Measurements from ENCODE around the gene TMCC1. TPM values are rescaled to one million over a fixed set of nuclear protein-coding genes. Genes with fewer than 3 reads are reported as not detected.

TMCC1 gene
- total RNA-seq, 2 experiments from 2014 or later, result 33.3 to 33.8 TPM

- no peak for TF ChIP-seq CTCF (IDR thresholded peaks at IDR 0.05)
- H3K4me3 ChIP-seq (ENCODE audit: low read length), result no peak overlapping the region
- no peaks in the 10 kb centered on the region for H3K36me3 Mint-ChIP-seq (ENCODE audit: low read depth)
- H3K36me3 ChIP-seq (ENCODE audit: insufficient read depth, low read length), result no peaks in the 10 kb centered on the region
- no peaks in the 10 kb centered on the region for H3K9me3 ChIP-seq (ENCODE audit: control insufficient read depth in 1 of 2, insufficient read depth in 1 of 2, low read length in 2 of 2)
- no peak for DNase-seq
- H3K27me3 ChIP-seq (ENCODE audit: control insufficient read depth in 1 of 2, insufficient read depth in 2 of 2, low read length in 2 of 2), result no peaks in the 10 kb centered on the region
- H3K27ac Mint-ChIP-seq, result no peak overlapping the region
- H3K4me3 Mint-ChIP-seq, result no peak overlapping the region
- CTCF ChIA-PET, result no interaction called here
- H3K27ac ChIP-seq (ENCODE audit: low read depth in 1 of 2, low read length in 2 of 2), result no peak overlapping the region
- H3K4me1 Mint-ChIP-seq (ENCODE audit: low read depth), result peaks cover 18% of the 10 kb centered on the region
- POLR2A ChIA-PET, result no interaction called here
- H3K4me1 ChIP-seq (ENCODE audit: insufficient read depth, low read length), result peaks cover 19% of the 10 kb centered on the region
- intact Hi-C loops (cut with DNase I, micrococcal nuclease), result loop anchor here in 1 of 2 experiments (10.0 kb wide), 1 partner anchor 712 kb away; the partner anchor contains the start of gene CNBP
- no peak for ATAC-seq (ENCODE audit: poor library complexity)
- H3K9me3 Mint-ChIP-seq, result peaks cover 3% of the 10 kb centered on the region
- H3K27me3 Mint-ChIP-seq, result no peaks in the 10 kb centered on the region
Measured at GRCh38 chr3:129897026-129897425, 3.5 kb upstream of the TMCC1 start.

- H3K9me3 Mint-ChIP-seq, result no peaks in the 10 kb centered on the region
- no peaks in the 10 kb centered on the region for H3K27me3 Mint-ChIP-seq
- TF ChIP-seq CTCF (IDR thresholded peaks at IDR 0.05), result no peak
- Histone ChIP-seq H3K27me3 (ENCODE audit: control insufficient read depth in 1 of 2, insufficient read depth in 2 of 2, low read length in 2 of 2) (no peaks in the 10 kb centered on the region), H3K4me1 (ENCODE audit: insufficient read depth, low read length) (peaks cover 28% of the 10 kb centered on the region), H3K4me3 (ENCODE audit: low read length) (peak overlapping the region; percentile 92), H3K27ac (ENCODE audit: low read depth in 1 of 2, low read length in 2 of 2) (peak overlapping the region; percentile 78 to 87), H3K36me3 (ENCODE audit: insufficient read depth, low read length) (no peaks in the 10 kb centered on the region), H3K9me3 (ENCODE audit: control insufficient read depth in 1 of 2, insufficient read depth in 1 of 2, low read length in 2 of 2) (no peaks in the 10 kb centered on the region)
- ATAC-seq (ENCODE audit: poor library complexity) (peak; percentile 64), DNase-seq (peak in 11 of 14 experiments; percentile 16 to 88 (median 65))
- CTCF ChIA-PET, result interaction anchor here (1.0 kb wide), 1 partner anchor 11 kb away, joined by 4 read pairs; no protein-coding TSS in a partner anchor
- H3K4me1 Mint-ChIP-seq (ENCODE audit: low read depth), result peaks cover 57% of the 10 kb centered on the region
- intact Hi-C loops (cut with DNase I, micrococcal nuclease), result loop anchor here (5.0 to 10.0 kb wide), 5 partner anchors 39 to 1841 kb away; partner anchors contain the start of genes CNBP (in 1 of the 2), IFT122 (in 1 of the 2) and SEC61A1 (in 1 of the 2)
- peaks cover 4% of the 10 kb centered on the region for H3K36me3 Mint-ChIP-seq (ENCODE audit: low read depth)
- POLR2A ChIA-PET, result interaction anchor here (0.6 to 2.1 kb wide), 8 partner anchors 14 to 577 kb away, joined by 3 to 12 read pairs (median 5); partner anchors contain the start of genes IFT122 and MBD4
- peak overlapping the region; percentile 90 for H3K27ac Mint-ChIP-seq
- H3K4me3 Mint-ChIP-seq, result peak overlapping the region; percentile 94
Measured at GRCh38 chr3:129892857-129893580, 492 bp downstream of the TMCC1 start.

DNA sequence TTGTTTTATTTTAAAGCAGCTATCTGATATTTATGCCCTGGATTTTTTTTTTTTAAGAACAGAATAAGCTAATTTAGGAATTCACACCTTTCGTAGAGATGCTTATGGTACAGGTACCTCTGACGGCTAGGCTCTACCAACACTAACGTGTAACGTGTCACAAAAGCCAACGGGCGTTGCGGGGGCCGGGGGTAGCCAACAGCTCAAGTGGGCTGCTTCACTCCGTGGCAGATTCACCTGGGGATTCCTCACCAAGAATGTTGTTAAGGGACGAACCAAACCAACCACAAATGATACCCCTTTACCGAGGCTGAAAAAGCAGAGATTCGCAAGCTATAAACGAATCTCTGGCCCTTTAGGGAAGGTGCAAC, 1.0 kb downstream of the TMCC1 start:
- Histone ChIP-seq H3K4me3 (ENCODE audit: low read length) (peak overlapping the region; percentile 92), H3K4me1 (ENCODE audit: insufficient read depth, low read length) (peaks cover 28% of the 10 kb centered on the region), H3K27ac (ENCODE audit: low read depth in 1 of 2, low read length in 2 of 2) (peak overlapping the region; percentile 78 to 87), H3K36me3 (ENCODE audit: insufficient read depth, low read length) (no peaks in the 10 kb centered on the region), H3K9me3 (ENCODE audit: control insufficient read depth in 1 of 2, insufficient read depth in 1 of 2, low read length in 2 of 2) (no peaks in the 10 kb centered on the region), H3K27me3 (ENCODE audit: control insufficient read depth in 1 of 2, insufficient read depth in 2 of 2, low read length in 2 of 2) (no peaks in the 10 kb centered on the region)
- H3K4me1 Mint-ChIP-seq (ENCODE audit: low read depth), result peaks cover 62% of the 10 kb centered on the region
- ChIA-PET CTCF (no interaction called here), POLR2A (interaction anchor here (0.7 to 2.1 kb wide), 2 partner anchors 16 to 452 kb away, joined by 3 to 12 read pairs; partner anchors contain the start of genes IFT122 and MBD4)
- no peak for ATAC-seq (ENCODE audit: poor library complexity)
- no peaks in the 10 kb centered on the region for H3K27me3 Mint-ChIP-seq
- no peak for TF ChIP-seq CTCF (IDR thresholded peaks at IDR 0.05)
- H3K27ac Mint-ChIP-seq, result peak overlapping the region; percentile 90
- no peaks in the 10 kb centered on the region for H3K9me3 Mint-ChIP-seq
- intact Hi-C loops (cut with DNase I, micrococcal nuclease), result loop anchor here (5.0 to 10.0 kb wide), 5 partner anchors 40 to 1840 kb away; partner anchors contain the start of genes CNBP (in 1 of the 2), IFT122 (in 1 of the 2) and SEC61A1 (in 1 of the 2)
- peaks cover 6% of the 10 kb centered on the region for H3K36me3 Mint-ChIP-seq (ENCODE audit: low read depth)
- peak overlapping the region; percentile 94 for H3K4me3 Mint-ChIP-seq
- DNase-seq, result peak in 2 of 14 experiments; percentile 3 to 5
